Activated B cell treated with CpG ODN at 0.5 μM for 24 hours (primary cell): ENCODE results near the gene FUT1. TPM values are rescaled to one million over a fixed set of nuclear protein-coding genes. Genes with fewer than 3 reads are reported as not detected.
"Not testable (repeated sequence)": the region's sequence is repeated elsewhere in the genome, so short reads cannot be mapped to it uniquely, and the experiment has no call there.

Source experiments
- ATAC-seq: fragments of 200-7000 bp; cut with Tn5 transposase; one replicate; pipeline ENCODE4 v1.10.0; 2021; ENCODE audit warnings: low read depth, mild to moderate bottlenecking, moderate library complexity
- CTCF ChIA-PET: fragments of 350-600 bp; sonication (Branson Sonifier 250); formaldehyde crosslinking; loops from one replicate; lab custom pipeline; 2021; ENCODE audit warnings: antibody characterized with exemption; lab: Charles Lee
- POLR2A ChIA-PET: fragments of 350-600 bp; sonication (Branson Sonifier 250); formaldehyde crosslinking; loops from one replicate; lab custom pipeline; 2021; ENCODE audit warnings: antibody characterized with exemption; lab: Charles Lee
- DNase-seq: peaks from one replicate; pipeline ENCODE4 v3.0.0; 2022
- H3K27ac Mint-ChIP-seq: one replicate; pipeline ENCODE4 v1.8.0; 2020; ENCODE audit warnings: mixed read lengths
- H3K27me3 Mint-ChIP-seq: one replicate; pipeline ENCODE4 v1.8.0; 2021; ENCODE audit warnings: mixed read lengths
- H3K36me3 Mint-ChIP-seq: one replicate; pipeline ENCODE4 v1.8.0; 2021; ENCODE audit warnings: low read depth, mixed read lengths
- H3K4me1 Mint-ChIP-seq: one replicate; pipeline ENCODE4 v1.8.0; 2021; ENCODE audit warnings: mixed read lengths
- H3K4me3 Mint-ChIP-seq: one replicate; pipeline ENCODE4 v1.8.0; 2020; ENCODE audit warnings: mild to moderate bottlenecking, mixed read lengths
- H3K9me3 Mint-ChIP-seq: one replicate; pipeline ENCODE4 v1.8.0; 2020; ENCODE audit warnings: mixed read lengths
- CTCF ChIP-seq: fragments of 200-600 bp; IDR thresholded peaks from one replicate; pipeline ENCODE4 v1.8.0; 2022; ENCODE audit warnings: antibody characterized with exemption, mild to moderate bottlenecking
- intact Hi-C: fragments of 100-400 bp; cut with micrococcal nuclease; formaldehyde crosslinking; loops from one replicate; pipeline ENCODE4 v1.15.1; 2024
- total RNA-seq: library from RNA; stranded (reverse); gene quantifications from 2 replicates; pipeline ENCODE4 v1.2.3, GENCODE V29; 2022

Gene FUT1
- total RNA-seq, 1 donor from 2014 or later: not detected

- no peak for ATAC-seq
- ChIA-PET CTCF (interaction anchor here (3.2 to 10.4 kb wide), 2 partner anchors 48 to 177 kb away, joined by 25 to 272 read pairs; partner anchors contain the start of gene HSD17B14), POLR2A (interaction anchor here (1.0 kb wide), 1 partner anchor 44 kb away, joined by 3 read pairs; no protein-coding TSS in a partner anchor)
- Mint-ChIP-seq H3K36me3 (no peaks in the 10 kb centered on the region), H3K27me3 (no peaks in the 10 kb centered on the region), H3K9me3 (no peaks in the 10 kb centered on the region), H3K4me3 (no peak overlapping the region), H3K27ac (no peak overlapping the region), H3K4me1 (peaks cover 10% of the 10 kb centered on the region)
- DNase-seq: no peak
- no peak for TF ChIP-seq CTCF
- intact Hi-C loops: no loop called here
These were observed 40.8 kb upstream of the FUT1 start for GRCh38 chr19:48793271-48793670.

- ATAC-seq, H3K4me1 Mint-ChIP-seq, H3K27ac Mint-ChIP-seq, H3K4me3 Mint-ChIP-seq, H3K36me3 Mint-ChIP-seq, H3K27me3 Mint-ChIP-seq, H3K9me3 Mint-ChIP-seq, DNase-seq: not testable (repeated sequence)
- CTCF ChIA-PET: interaction anchor here (0.5 to 10.4 kb wide), 15 partner anchors 8 to 423 kb away, joined by 3 to 272 read pairs (median 5); partner anchors contain the start of genes FTL, HSD17B14 and KCNA7
- POLR2A ChIA-PET: interaction anchor here (0.7 to 1.4 kb wide), 5 partner anchors 48 to 635 kb away, joined by 3 to 14 read pairs (median 5); partner anchors contain the start of genes CA11 and HSD17B14
- intact Hi-C loops: loop anchor here (10.0 kb wide), 1 partner anchor 297 kb away; the partner anchor contains the start of gene SNRNP70
These were observed 34.9 kb upstream of the FUT1 start for GRCh38 chr19:48787331-48787730.

GRCh38 chr19:48786422-48786821 is 34.0 kb upstream of the FUT1 start:
- H3K9me3 Mint-ChIP-seq, H3K36me3 Mint-ChIP-seq, H3K27me3 Mint-ChIP-seq, H3K27ac Mint-ChIP-seq, DNase-seq, ATAC-seq, H3K4me3 Mint-ChIP-seq, POLR2A ChIA-PET: not testable (repeated sequence)
- CTCF ChIA-PET: interaction anchor here (0.7 to 10.4 kb wide), 3 partner anchors 54 to 124 kb away, joined by 3 to 272 read pairs (median 9); partner anchors contain the start of gene HSD17B14
- intact Hi-C loops: loop anchor here (10.0 kb wide), 1 partner anchor 298 kb away; the partner anchor contains the start of gene SNRNP70
- peaks cover 14% of the 10 kb centered on the region for H3K4me1 Mint-ChIP-seq

GRCh38 chr19:48784527-48784926 is 32.1 kb upstream of the FUT1 start:
- H3K4me1 Mint-ChIP-seq: peaks cover 24% of the 10 kb centered on the region
- no peaks in the 10 kb centered on the region for H3K27me3 Mint-ChIP-seq
- TF ChIP-seq CTCF: no peak
- no peak for DNase-seq
- H3K9me3 Mint-ChIP-seq: no peaks in the 10 kb centered on the region
- no peak overlapping the region for H3K4me3 Mint-ChIP-seq
- no peaks in the 10 kb centered on the region for H3K36me3 Mint-ChIP-seq
- POLR2A ChIA-PET: interaction anchor here (0.6 kb wide), 1 partner anchor 408 kb away, joined by 7 read pairs; no protein-coding TSS in a partner anchor
- CTCF ChIA-PET: interaction anchor here (1.6 to 2.3 kb wide), 2 partner anchors 53 to 58 kb away, joined by 4 to 9 read pairs; no protein-coding TSS in a partner anchor
- intact Hi-C loops: loop anchor here (10.0 kb wide), 1 partner anchor 300 kb away; the partner anchor contains the start of gene SNRNP70
- ATAC-seq: no peak
- no peak overlapping the region for H3K27ac Mint-ChIP-seq

- CTCF ChIA-PET: no interaction called here
- Mint-ChIP-seq H3K4me1 (peaks cover 22% of the 10 kb centered on the region), H3K27me3 (no peaks in the 10 kb centered on the region), H3K27ac (peak overlapping the region; percentile 51), H3K4me3 (no peak overlapping the region), H3K36me3 (no peaks in the 10 kb centered on the region), H3K9me3 (no peaks in the 10 kb centered on the region)
- TF ChIP-seq CTCF: no peak
- intact Hi-C loops: loop anchor here (2.0 to 10.0 kb wide), 2 partner anchors 28 to 304 kb away; partner anchors contain the start of genes FUT1 and SNRNP70
- POLR2A ChIA-PET: interaction anchor here (1.3 kb wide), 1 partner anchor 62 kb away, joined by 5 read pairs; no protein-coding TSS in a partner anchor
- no peak for ATAC-seq
- DNase-seq: no peak
These were observed 28.4 kb upstream of the FUT1 start for GRCh38 chr19:48780631-48781391.
